Left colon (tissue), 2 donors: ENCODE results near the gene SMARCA4. TPM values are rescaled to one million over a fixed set of nuclear protein-coding genes. Genes with fewer than 3 reads are reported as not detected.

ENCODE experiments used
- ATAC-seq: fragments of 200-7000 bp; cut with Tn5 transposase; one replicate; pipeline ENCODE4 v1.9.1; 2020; ENCODE audit warnings: mild to moderate bottlenecking, moderate library complexity
- DNase-seq, 2 donors: peaks; one replicate each; pipeline ENCODE4 v3.0.0-alpha.2; 2020
- intact Hi-C, 2 donors: fragments of 100-400 bp; cut with DNase I in 1 of 2; cut with micrococcal nuclease in 1 of 2; formaldehyde crosslinking; loops; one replicate each; pipeline versions ENCODE4 v1.11.2 to v1.14.0; 2022; cut with DNase I, micrococcal nuclease
- total RNA-seq, 2 donors: library from RNA; stranded (reverse); fragmentation: NEBNext Ultra II Directional; extraction: Animal tissue kit (Norgen Biotek cat#: 25700); gene quantifications; one replicate each; pipeline ENCODE4 v1.2.1, GENCODE V29; 2021
- donor health status: DM: no; HTN: no; CAD: no.
- donor health status: DM: yes; HTN: yes; CAD: no.

The SMARCA4 gene
- total RNA-seq, 2 donors from 2014 or later: 68.7 to 98.6 TPM

GRCh38 chr19:10995926-10996600, 35.2 kb downstream of the SMARCA4 start:
- DNase-seq: no peak
- intact Hi-C loops: no loop called here
- no peak for ATAC-seq

- ATAC-seq (peak; percentile 88), DNase-seq (peak in 1 of 2 donors; percentile 45)
- intact Hi-C loops: no loop called here
Measured at GRCh38 chr19:10998045-10998533, 37.3 kb downstream of the SMARCA4 start.

GRCh38 chr19:10998666-10999065, 37.8 kb downstream of the SMARCA4 start:
- ATAC-seq (no peak), DNase-seq (no peak)
- intact Hi-C loops: no loop called here

GRCh38 chr19:11005521-11005920, 44.7 kb downstream of the SMARCA4 start:
- ATAC-seq: no peak
- DNase-seq: no peak
- intact Hi-C loops: no loop called here

- DNase-seq: no peak
- ATAC-seq: no peak
- intact Hi-C loops: no loop called here
Measured at GRCh38 chr19:11007385-11007784, 46.6 kb downstream of the SMARCA4 start.

GRCh38 chr19:11007962-11008532, 47.2 kb downstream of the SMARCA4 start:
- intact Hi-C loops: no loop called here
- DNase-seq (no peak), ATAC-seq (no peak)

- ATAC-seq: no peak
- DNase-seq: no peak
- intact Hi-C loops: no loop called here
Measured at GRCh38 chr19:11010041-11010440, 49.2 kb downstream of the SMARCA4 start.

- no peak for ATAC-seq
- intact Hi-C loops: no loop called here
- DNase-seq: no peak
Measured at GRCh38 chr19:11012507-11012906, 51.7 kb downstream of the SMARCA4 start.

- no peak for DNase-seq
- intact Hi-C loops: no loop called here
Measured at GRCh38 chr19:11013771-11014170, 52.9 kb downstream of the SMARCA4 start.

GRCh38 chr19:11014403-11014911, 53.6 kb downstream of the SMARCA4 start:
- no peak for DNase-seq
- ATAC-seq: no peak
- intact Hi-C loops: no loop called here

More at GRCh38 chr19:11013771-11014170, 52.9 kb downstream of the SMARCA4 start:
- no peak for ATAC-seq

- ATAC-seq (no peak), DNase-seq (no peak)
- intact Hi-C loops: no loop called here
Measured at GRCh38 chr19:11016631-11017030, 55.8 kb downstream of the SMARCA4 start.

- intact Hi-C loops: no loop called here
- ATAC-seq: no peak
Measured at GRCh38 chr19:11017275-11018035, 56.6 kb downstream of the SMARCA4 start.

GRCh38 chr19:11018179-11018578, 57.3 kb downstream of the SMARCA4 start:
- ATAC-seq: peak; percentile 94
- intact Hi-C loops: no loop called here
- peak; percentile 53 to 78 for DNase-seq

More at GRCh38 chr19:11017275-11018035, 56.6 kb downstream of the SMARCA4 start:
- DNase-seq: no peak

GRCh38 chr19:11018763-11019162, 57.9 kb downstream of the SMARCA4 start:
- intact Hi-C loops: no loop called here
- ATAC-seq (peak; percentile 59), DNase-seq (peak in 1 of 2 donors; percentile 36)

- intact Hi-C loops: no loop called here
- ATAC-seq: no peak
- no peak for DNase-seq
Measured at GRCh38 chr19:11019262-11019661, 58.4 kb downstream of the SMARCA4 start.

GRCh38 chr19:11019824-11020223, 59.0 kb downstream of the SMARCA4 start:
- ATAC-seq: no peak
- DNase-seq: no peak
- intact Hi-C loops: no loop called here

GRCh38 chr19:11020423-11020822, 59.6 kb downstream of the SMARCA4 start:
- intact Hi-C loops: no loop called here
- DNase-seq: no peak
- ATAC-seq: no peak

GRCh38 chr19:11020982-11021759, 60.3 kb downstream of the SMARCA4 start:
- ATAC-seq: no peak

GRCh38 chr19:11021760-11022144, 60.9 kb downstream of the SMARCA4 start:
- intact Hi-C loops: no loop called here

More at GRCh38 chr19:11020982-11021759, 60.3 kb downstream of the SMARCA4 start:
- intact Hi-C loops: no loop called here
- no peak for DNase-seq

More at GRCh38 chr19:11021760-11022144, 60.9 kb downstream of the SMARCA4 start:
- ATAC-seq (no peak), DNase-seq (no peak)
